GM18907 (cell line): ENCODE data around the gene GALNT1.

ENCODE experiments used
- ATAC-seq: cut with Tn5 transposase; IDR thresholded peaks from one replicate; pipeline ENCODE4 v1.9.1; 2021; ENCODE audit warnings: mild to moderate bottlenecking, moderate library complexity; ENCODE audit not compliant: unreplicated experiment

GALNT1 gene

DNA sequence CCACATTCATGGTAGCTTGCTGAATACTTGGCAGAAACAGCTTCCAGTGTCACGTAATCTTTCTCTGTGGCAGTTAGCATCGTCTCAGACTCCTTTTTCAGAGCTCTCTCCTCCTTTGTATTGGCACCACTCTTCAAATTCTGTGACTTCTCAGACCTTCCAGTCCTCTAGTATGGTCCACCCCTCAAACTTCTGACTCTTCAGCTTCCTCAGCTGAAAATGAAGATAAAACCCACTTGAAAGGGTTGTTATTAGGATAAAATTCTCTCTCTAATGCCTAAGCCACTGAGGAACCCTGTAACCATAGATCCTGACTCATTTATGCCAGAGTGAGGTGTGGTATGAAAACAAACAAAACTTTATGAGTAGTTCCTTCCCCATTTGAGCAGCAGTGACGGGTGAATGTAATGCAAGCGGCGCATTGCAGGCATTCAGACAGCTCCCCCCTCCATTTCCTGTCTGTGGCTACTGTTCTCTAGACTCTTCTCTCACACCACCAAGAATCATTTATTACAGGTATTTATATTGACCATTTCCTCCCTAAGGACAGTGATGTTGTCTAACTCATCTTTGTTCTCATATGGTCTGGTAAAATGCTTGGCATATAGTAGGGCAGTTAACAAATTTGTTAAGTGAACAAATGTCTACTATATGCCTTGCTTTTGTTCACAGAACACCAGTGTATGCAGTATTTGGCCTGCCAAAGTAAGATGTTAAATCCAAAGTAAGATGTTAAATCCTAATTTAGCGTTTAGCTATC, 35.3 kb downstream of the GALNT1 start:
- peak; percentile 99 for ATAC-seq

DNA sequence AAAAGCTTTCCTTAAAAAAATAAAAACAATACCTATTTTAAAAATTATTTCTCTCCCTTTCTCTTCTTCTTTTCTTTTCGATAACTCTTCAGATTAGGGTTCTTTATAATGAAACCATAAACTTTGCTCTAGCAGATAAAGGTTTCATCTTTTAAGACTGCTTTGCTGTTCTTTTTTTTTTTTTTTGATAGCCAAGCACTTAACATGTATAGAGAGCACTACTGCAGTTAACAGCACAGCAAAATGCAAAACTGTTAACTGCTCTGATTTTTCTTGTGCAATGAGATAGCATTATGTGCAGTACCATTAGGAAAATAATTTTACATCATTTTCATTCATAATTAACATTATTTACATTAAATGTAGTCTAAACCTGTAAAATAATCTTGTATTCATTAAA, 36.3 kb downstream of the GALNT1 start:
- ATAC-seq, result no peak

DNA sequence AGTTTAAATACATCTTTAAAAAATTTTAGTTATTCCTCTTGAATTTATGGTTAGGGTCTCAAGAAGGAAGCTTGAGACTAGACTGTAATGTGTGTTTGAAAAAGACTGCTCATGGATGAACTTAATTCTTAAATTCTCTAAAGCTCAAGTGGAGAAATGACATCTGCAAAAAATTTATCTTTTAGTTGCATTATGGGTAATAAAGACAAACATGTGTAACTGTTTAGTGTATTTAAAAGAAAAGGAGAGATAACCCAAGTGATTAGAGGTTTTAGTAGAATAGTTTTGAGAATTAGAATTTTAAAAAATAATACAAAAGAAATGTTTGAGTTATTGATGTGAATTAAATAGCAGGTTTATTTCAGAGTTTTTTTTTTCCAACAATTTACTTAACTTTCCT, 36.7 kb downstream of the GALNT1 start:
- ATAC-seq, result no peak

DNA sequence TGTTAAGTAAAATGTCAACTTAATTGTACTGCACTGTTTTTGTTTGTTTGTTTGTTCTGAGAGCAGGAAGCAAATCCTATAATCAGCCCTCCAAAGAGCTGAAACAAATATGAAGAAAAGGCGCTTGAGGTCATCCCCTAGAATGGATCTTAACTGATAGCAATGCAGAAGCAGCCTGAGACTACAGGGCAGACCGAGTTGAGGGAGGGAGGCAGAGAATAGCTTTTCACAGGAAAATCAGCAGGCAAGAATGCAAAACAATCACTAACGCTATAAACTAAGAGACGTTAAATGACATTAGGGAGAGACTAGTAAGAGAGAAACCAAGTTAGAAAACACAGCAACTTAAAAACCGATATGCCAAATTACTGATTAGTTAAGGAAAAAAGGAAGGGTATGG, 37.2 kb downstream of the GALNT1 start:
- no peak for ATAC-seq

DNA sequence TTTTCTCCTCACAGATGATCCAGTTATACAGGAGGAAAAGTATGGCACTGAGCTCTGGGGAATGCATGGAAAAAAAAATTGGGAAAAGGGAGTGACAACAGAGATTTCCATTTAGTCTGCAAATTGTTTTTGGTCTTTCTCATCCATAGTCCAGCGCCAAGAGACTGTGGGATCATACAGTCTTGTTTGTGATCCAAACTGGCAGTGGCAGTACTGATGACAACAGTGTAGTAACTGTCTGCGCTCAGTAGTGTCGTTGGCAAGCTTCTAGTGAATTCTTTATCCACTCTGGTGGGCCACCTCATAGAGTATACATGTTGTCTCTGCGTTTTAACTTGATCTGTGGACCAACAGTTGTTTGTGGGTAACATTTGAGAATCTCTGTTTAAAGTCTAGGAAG, 37.9 kb downstream of the GALNT1 start:
- ATAC-seq, result no peak

DNA sequence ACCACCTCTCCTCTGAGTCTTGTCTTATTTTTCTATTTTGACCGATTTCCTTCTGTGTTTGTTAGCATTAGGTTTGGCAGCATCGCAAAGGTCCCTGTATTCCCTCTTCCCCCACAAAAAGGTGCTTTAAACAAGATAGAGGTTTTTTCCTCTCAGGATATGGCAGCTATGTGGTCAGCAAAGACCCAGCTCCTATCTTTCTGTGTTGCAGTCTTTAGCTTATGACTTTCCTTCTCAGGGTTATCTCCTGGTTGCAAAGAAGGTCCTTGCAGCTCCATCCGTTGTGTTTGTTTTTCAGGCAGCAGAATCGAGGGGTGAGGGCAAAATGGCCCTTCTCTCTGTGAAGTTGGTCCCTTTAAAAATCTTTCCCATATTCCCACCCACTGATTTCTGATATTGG, 38.4 kb downstream of the GALNT1 start:
- no peak for ATAC-seq

DNA sequence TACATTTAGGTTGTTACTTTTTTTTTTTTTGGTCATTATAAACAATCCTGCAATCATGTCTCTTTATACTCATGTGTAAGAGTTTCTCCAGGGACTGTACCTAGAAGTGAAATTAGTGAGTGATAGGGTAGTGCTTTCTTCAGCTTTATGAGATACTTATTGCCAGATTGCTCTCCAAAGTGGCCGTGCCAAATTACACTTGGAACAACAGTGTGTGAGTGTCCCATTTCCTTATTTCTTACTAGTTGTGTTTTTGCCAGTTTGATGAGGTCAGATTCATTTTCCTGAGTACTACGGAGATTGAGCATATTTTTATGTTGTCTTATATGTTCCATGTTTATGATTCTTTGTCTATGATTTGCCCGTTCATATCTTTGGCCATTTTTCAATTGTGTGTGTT, 39.2 kb downstream of the GALNT1 start:
- no peak for ATAC-seq

DNA sequence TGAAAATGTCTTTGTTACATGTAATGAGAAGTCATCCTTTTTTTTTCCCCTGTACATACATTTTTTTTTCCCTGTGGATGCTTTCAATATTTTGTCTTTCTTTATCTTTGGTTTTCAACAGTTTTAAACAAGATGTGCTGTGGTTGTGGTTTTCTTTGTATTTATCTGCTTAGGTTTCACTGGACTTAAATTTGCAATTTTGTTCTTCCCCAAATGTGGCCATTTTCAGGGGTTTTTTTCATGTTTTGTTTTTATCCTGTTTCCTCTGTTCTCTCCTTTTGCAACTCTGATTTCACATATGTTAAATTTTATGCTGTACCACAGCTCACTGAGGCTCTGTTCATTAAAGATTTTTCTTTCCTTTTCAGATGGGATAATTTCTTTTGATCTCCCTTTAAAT, 41.7 kb downstream of the GALNT1 start:
- no peak for ATAC-seq

DNA sequence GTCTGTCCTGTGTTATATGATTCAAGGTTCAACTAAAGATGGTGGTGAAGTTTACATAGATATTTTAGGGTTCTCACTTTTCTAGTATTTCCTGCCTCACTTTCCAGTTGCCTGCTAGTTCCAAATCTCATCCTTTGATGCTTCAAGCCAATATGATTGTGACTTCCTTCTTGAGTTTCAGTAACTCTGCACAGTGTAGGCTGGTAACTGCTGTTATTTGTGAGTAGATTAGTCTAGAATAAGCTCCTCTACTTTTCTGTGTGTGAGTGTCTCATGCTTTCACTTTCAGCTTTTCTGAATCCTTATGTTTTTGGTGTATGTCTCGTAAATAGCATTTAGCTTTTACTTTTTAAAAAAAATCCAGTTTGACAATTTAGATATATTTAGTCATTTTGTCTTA, 42.6 kb downstream of the GALNT1 start:
- ATAC-seq, result peak; percentile 81

DNA sequence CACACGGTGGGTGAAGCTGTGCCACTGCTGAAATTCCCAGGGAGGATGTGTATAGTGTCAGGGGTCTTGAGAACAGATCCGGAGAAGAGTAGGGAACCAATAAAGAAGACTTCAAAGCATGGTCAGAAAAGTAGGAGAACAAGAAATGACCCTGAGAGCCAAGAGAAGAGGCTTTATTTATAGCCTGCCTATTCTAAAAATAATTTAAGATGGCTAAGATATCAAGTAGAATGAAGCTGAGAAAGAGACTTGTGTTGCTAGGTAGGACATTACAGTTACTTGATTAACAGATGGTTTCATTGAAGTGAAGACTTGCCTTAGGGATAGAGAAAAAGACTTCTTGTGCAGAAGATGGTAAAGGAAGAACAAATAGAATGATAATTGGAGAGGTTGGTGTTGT, 43.7 kb downstream of the GALNT1 start:
- ATAC-seq, result no peak

DNA sequence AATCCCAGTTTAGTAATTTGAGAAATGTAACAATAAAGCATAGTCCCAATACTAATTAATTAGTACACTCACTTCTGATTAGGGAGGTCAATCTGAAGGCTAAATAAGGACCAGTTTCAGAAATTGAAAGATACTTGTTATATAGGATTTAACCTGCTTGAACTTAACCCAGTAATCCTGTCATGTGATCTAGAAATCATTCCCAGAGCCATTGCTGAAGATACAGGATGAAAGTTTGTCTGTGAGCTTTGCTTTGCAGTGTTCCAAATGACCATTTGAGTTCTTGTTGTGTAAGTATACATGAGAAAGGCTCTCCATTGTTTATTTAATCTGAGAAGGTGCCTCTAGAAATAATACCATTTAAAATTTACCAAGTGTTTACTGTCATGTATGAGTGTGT, 52.2 kb downstream of the GALNT1 start:
- no peak for ATAC-seq

DNA sequence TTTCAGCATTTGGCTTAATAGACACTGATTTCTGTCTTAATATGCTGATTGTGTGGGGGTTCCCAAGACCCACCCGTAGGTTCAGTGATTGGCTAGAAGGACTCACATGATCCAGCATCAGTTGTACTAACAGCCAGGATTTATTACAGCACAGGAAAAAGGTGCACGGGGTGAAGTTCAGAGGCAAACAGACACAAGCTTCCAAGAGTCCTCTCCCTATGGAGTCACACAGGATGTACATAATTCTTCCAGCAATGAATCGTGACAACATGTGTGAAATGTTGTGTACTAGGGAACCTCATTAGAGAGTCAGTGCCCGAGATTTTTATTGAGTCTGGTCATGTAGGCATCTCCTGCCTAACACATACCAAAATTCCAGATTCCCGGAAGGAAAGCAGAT, 52.8 kb downstream of the GALNT1 start:
- ATAC-seq, result no peak

DNA sequence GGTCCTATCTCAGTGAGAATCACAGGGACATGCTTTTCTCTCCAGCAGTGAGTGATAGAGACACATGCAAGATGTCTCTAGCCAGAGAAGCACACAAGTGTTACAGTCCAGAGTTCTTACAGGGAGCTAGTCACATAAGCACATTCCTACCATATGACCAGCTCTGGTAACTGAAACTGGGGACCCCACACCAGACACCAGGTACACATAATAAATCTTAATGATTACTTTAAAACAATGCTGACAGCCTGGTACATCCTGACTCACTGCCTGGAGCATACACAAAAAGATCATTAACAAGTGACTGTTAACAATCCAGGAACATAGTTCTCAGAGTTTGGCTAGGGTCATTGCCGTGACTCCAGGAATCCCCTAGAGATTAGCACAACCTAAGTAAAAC, 53.6 kb downstream of the GALNT1 start:
- no peak for ATAC-seq

DNA sequence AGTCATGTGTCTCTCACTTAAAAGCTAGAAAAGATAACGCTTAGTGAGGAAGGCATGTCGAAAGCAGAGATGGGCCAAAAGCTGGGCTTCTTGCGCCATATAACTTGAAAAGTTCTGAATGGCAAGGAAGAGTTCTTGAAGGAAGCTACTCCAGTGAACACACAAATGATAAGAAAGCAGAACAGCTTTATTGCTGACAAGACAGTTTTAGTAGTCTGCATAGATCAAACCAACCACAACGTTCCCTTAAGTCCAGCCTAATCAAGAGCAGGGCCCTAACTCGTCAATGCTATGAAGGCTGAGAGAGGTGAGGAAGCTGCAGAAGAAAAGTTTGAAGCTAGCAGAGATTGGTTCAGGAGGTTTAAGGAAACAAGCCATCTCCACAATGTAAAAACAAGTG, 55.7 kb downstream of the GALNT1 start:
- ATAC-seq, result no peak

DNA sequence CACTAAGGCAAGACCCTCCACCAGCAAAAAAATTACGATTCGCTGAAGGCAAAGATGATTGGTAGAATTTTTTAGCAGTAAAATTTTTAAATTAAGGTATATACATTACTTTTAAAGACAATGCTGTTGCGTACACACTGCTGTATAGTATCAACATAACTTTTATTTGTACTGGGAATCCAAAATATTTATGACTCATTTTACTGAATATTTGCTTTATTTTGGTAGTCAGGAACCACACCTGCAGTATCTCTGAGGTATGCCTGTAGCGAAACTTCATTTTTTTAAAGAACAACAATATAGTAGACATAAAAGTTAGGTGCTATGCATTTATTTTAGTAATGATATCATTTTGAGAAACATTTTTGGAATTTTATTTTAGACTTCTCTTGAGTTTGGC, 57.8 kb downstream of the GALNT1 start:
- ATAC-seq, result no peak

DNA sequence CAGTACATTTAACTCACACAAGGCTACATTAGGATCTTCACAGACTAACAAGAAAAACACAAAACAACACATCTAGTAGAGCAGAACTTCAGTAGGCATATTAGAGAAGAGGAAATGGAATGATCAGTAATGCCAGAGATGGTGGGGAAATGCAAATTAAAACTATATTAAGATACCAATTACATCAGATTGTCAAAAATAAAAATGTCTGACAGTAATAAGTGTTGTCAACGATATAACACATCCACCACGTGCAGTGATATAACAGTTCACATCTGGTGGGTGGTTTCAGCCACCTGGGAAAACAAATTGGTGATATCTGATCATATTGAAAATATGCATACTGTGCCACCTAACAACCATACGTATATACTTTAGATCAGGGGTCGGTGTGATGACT, 59.9 kb downstream of the GALNT1 start:
- no peak for ATAC-seq

DNA sequence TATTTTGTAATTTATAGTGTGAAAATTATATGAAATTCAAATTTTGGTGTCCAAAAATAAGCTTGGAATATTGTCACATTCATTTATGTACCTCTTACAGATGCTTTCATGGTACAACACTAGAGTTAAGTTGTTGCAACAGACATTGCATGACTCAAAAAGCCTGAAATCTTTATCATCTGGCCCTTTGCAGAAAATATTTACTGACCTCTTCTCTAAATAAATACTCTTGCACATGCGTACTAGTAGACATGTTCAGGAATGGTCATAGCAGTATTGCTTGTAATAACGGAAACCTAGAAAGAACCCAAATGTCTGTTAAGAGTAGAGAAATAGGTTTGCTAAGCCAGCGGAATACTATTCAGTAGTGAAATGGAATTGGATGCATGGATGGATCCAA, 60.4 kb downstream of the GALNT1 start:
- no peak for ATAC-seq

DNA sequence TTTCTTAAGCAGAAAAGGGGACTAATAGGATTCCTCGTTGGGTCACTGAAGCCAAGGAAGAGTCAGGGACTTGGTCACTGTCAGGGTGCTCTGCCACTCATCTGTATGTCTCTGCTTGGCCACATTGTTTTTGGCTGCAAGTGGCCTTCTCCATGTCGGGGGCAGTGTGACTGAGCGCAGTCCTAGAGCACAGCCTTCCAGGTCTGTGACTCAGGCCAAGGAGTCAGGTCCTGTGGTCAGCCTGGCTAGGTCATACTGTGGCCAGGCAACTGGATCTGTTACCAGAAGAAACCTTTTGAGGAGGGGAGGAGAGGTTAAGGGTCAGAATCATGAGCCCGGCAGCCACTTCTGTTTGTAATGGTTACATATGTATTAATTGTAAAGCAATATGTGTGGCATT, 61.3 kb downstream of the GALNT1 start:
- ATAC-seq, result no peak

DNA sequence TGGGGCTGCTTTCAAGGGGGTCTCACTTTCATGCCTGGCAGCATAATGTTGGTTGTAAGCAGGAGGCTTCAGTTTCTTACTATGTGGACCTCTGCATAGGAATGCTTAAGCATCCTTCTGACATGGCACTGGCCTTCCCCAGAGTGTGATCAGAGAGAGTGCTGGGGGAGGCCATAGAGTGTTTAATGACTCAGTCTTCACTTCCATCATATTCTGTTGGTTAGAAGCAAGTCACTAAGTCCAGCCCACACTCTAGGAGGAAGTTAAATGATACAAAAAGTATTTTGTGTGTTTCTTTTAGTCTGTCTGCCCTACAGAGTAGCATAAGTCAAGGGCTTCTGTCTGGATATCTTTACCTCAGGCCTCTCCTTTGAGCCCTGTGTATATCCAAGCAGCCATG, 64.9 kb downstream of the GALNT1 start:
- no peak for ATAC-seq

DNA sequence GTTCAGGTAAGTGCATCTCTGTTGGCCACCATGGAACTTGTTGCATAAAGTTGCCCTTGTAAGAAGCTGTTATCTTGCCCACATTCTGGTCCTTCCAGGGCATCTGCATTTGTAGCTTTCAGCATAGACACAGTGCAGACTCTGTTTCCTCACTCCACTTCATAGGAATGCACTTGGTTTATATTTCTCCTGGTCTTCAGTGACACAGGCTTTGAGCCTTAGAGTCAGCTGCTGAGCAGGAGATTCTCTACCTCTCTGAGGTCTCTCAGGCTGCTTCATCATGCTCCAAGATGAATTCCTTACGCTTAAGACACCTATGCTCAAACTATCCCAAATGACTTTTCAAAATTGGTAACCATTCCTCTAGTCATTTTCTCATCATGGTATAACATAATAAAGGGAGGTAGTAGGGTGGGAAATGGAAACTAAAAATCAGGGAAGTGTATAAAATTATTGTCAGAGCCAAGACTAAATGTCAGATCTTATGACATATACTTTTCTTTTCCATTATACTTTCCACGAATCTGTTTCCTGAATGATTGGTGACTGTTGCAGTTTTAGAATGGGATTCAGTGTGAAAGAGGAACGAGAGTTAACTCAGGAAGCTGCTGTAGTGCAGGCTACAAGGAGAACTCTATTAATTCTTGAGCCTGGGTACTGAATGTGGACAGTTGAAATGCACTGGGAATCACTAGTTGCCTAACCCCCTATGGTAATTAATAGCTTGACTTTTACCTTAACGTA, 72.0 kb downstream of the GALNT1 start:
- ATAC-seq, result no peak

DNA sequence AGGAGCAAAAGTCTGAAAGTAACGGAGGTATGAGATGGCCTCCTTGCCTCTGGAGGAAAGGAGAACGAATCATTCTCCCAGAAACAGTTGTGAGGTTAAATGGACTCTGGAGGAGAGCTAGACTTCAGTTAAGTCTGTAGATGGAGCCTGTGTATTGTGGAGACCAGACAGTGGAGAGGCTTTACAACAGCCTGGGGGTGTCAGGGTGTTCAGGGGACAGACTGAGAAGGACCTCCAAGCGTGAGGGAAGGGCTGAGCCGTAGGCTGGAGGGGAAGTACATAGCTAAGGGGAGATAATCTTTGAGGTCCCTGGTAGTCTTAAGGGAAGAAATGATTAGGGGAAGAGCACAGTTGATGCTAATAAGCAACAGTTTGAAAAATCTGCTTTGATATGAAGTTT, 76.6 kb downstream of the GALNT1 start:
- ATAC-seq, result no peak

DNA sequence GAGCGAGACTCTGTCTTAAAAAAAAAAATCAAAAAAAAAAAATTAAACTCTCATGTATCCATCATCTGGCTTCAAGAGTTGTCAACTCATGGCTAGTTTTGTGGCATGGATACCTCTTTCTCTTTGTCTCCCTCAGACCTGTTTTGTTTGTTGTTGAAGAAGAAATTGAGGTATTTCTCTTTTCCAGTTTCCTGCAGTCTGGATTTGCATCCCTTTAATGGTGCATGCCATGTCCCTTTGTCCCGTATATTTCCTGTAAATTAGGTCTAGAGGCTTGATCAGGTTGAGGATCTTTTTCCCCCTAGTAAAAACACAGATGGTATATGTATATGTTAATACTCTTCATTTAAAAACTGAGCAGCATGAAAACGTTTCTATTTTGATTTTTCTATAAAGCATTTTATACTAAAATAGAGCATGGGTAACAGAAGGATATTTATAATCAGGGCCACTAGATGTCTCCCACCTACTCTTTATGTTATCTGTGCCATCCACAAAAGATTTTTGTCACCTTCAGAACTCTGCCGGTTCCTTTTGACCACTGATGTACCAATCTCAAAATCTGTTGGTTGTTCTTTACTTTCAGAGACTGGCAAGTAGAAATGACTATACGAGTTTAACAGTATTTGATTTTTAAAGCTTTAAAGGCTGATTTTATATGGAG, 80.1 kb downstream of the GALNT1 start:
- peak; percentile 53 for ATAC-seq
